ENCODE results near the gene FAM53C.

- no peak for TF ChIP-seq ESRRG (CRISPR knock-in tag; IDR thresholded peaks at IDR 0.05)
- TF ChIP-seq PATZ1 (CRISPR knock-in tag; IDR thresholded peaks at IDR 0.05; ENCODE audit: borderline replicate concordance): no peak
- no peak for TF ChIP-seq RARB (CRISPR knock-in tag; IDR thresholded peaks at IDR 0.05)
- TF ChIP-seq ZFP3 (CRISPR knock-in tag; IDR thresholded peaks at IDR 0.05): no peak
- TF ChIP-seq, protein P1, sequence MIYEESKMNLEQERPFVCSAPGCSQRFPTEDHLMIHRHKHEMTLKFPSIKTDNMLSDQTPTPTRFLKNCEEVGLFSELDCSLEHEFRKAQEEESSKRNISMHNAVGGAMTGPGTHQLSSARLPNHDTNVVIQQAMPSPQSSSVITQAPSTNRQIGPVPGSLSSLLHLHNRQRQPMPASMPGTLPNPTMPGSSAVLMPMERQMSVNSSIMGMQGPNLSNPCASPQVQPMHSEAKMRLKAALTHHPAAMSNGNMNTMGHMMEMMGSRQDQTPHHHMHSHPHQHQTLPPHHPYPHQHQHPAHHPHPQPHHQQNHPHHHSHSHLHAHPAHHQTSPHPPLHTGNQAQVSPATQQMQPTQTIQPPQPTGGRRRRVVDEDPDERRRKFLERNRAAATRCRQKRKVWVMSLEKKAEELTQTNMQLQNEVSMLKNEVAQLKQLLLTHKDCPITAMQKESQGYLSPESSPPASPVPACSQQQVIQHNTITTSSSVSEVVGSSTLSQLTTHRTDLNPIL (CRISPR knock-in tag; IDR thresholded peaks at IDR 0.05; ENCODE audit: low read depth): no peak
- TF ChIP-seq ZNF565 (CRISPR knock-in tag; conservative IDR thresholded peaks at IDR 0.05; ENCODE audit: low read depth): no peak
- no peak for TF ChIP-seq ISL1 (CRISPR knock-in tag; IDR thresholded peaks at IDR 0.05)
- TF ChIP-seq ZNF8 (CRISPR knock-in tag; IDR thresholded peaks at IDR 0.05): no peak
- TF ChIP-seq SNAI2 (CRISPR knock-in tag; IDR thresholded peaks at IDR 0.05): no peak
- TF ChIP-seq ZFP30 (CRISPR knock-in tag; IDR thresholded peaks at IDR 0.05): no peak
- TF ChIP-seq ARNTL (CRISPR knock-in tag; IDR thresholded peaks at IDR 0.05; ENCODE audit: borderline replicate concordance, low read depth): no peak
These were observed 3.1 kb upstream of the FAM53C start for GRCh38 chr5:138334867-138335447.

Measured in SK-N-SH treated with all-trans-retinoic acid at 6 μM for 48 hours (cell line).